ENCODE measurements around the gene OGFOD3. TPM values are rescaled to one million over a fixed set of nuclear protein-coding genes. Genes with fewer than 3 reads are reported as not detected.
A peak's percentile ranks its signal among the peaks of the same experiment; 100 is the strongest.

Gene OGFOD3
- total RNA-seq, 4 donors from 2014 or later: 13.0 to 33.5 (median 20.0) TPM

DNA sequence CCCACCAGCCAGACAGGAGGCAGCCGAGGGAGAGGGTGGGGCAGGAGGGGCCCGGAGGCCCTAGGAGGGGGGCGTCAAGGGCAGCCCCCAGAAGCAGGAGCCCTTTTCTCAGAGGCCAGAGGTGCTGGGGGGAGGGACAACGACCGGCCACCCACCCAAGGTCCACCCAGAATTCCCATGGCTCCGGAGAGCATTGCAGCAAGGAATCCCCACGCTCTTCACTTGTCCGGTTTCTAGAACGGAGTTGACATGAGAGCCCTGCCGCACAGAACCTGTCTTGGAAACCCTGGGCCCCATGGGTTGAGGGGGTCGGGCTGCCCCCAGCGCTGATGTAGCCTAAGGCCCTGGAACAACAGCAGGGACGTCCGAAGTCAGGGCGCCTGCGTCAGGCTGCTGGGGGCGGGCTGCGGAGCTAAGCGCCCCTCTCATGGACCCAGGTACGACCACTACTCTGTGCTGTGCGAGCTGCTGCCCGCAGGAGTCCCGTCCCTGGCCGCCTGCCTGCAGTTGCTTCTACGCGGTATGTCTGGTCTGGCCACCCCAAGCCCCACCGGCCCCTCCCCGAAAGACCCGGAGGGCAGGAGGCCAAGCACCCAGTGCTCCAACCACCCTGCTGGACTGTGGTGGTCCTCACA, 20.9 kb upstream of the OGFOD3 start:
- DNase-seq (ENCODE audit: low spot score in 2 of 2): peak in 1 of 2 donors; percentile 66
- no peaks in the 10 kb centered on the region for H3K9me3 ChIP-seq
- H3K27me3 ChIP-seq: no peaks in the 10 kb centered on the region
- no peak overlapping the region for H3K27ac ChIP-seq
- 100% methylated on average over 6 of the region's 29 CpGs for WGBS
- H3K4me3 ChIP-seq: no peak overlapping the region
- no peak for TF ChIP-seq POLR2A (IDR thresholded peaks at IDR 0.05)
- peaks cover 7% of the 10 kb centered on the region for H3K4me1 ChIP-seq
- H3K36me3 ChIP-seq: peaks cover 67% of the 10 kb centered on the region

DNA sequence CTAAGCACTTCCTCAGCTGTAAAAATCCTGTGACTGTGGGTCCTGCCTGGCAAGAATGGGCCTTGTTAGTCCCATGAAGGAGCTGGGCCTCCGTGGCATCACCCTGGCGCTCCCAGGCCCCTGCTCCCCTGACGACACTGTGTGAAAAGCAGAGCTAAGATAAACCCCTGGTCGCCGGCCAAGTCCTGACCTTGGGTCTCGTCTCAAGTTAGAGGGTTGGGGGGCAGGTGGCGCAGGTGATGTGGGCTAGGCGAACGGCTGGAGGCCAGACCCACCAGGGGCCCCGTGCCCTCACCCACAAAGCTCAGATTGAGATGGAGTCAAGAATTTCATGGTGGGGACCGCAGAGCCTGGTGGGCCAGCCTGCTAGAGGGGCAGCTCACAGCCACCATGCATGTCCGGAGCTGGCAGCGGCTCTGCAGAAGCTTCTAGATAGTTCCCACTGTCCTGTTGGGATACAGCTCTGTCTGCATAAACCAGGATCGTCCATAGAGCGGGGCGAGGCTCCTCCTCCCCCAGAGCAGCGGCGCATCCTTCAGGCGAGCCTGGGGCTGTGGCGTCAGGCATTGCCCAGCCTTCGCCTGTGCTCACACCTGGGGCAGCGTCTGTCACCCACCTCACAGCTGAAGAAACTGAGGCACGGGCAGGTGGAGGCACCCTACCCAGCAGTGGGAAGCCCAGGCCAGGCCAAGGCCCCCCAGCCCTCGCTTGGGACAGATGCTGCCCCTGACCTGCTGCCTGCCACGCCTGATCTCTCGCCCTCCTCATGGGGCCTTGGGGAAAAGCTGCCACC, 20.2 kb upstream of the OGFOD3 start:
- DNase-seq (ENCODE audit: low spot score in 2 of 2): peak in 1 of 2 donors; percentile 63
- Histone ChIP-seq H3K4me1 (peaks cover 5% of the 10 kb centered on the region), H3K27ac (no peak overlapping the region), H3K36me3 (peaks cover 68% of the 10 kb centered on the region), H3K9me3 (no peaks in the 10 kb centered on the region), H3K4me3 (no peak overlapping the region), H3K27me3 (no peaks in the 10 kb centered on the region)
- TF ChIP-seq, protein P1, sequence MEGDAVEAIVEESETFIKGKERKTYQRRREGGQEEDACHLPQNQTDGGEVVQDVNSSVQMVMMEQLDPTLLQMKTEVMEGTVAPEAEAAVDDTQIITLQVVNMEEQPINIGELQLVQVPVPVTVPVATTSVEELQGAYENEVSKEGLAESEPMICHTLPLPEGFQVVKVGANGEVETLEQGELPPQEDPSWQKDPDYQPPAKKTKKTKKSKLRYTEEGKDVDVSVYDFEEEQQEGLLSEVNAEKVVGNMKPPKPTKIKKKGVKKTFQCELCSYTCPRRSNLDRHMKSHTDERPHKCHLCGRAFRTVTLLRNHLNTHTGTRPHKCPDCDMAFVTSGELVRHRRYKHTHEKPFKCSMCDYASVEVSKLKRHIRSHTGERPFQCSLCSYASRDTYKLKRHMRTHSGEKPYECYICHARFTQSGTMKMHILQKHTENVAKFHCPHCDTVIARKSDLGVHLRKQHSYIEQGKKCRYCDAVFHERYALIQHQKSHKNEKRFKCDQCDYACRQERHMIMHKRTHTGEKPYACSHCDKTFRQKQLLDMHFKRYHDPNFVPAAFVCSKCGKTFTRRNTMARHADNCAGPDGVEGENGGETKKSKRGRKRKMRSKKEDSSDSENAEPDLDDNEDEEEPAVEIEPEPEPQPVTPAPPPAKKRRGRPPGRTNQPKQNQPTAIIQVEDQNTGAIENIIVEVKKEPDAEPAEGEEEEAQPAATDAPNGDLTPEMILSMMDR (IDR thresholded peaks at IDR 0.05): no peak
- TF ChIP-seq EP300 (IDR thresholded peaks at IDR 0.05) (no peak), POLR2AphosphoS5 (IDR thresholded peaks at IDR 0.05) (no peak), POLR2A (IDR thresholded peaks at IDR 0.05) (no peak)
- WGBS: 95% methylated on average over 3 of the region's 26 CpGs

DNA sequence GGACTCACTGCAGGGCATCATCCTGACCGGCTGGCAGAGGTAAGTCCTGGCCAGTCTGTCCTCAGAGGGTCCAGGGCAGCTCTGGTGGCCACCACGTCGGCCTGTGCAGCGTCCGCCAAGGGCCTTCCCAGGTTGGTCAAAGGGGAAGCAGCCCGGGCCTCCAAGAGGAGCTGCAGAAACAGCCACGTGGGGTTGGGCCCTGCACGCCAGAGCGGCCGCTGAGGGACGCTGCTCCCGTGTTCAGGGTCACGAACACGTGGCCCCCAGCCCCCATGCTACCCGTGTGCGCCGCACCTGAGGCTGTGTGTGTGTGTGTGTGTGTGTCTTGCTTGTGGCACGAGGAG, 18.9 kb upstream of the OGFOD3 start:
- Histone ChIP-seq H3K4me1 (no peaks in the 10 kb centered on the region), H3K27me3 (no peaks in the 10 kb centered on the region), H3K4me3 (no peak overlapping the region), H3K36me3 (peaks cover 56% of the 10 kb centered on the region), H3K9me3 (no peaks in the 10 kb centered on the region), H3K27ac (no peak overlapping the region)
- TF ChIP-seq POLR2AphosphoS5 (IDR thresholded peaks at IDR 0.05) (no peak), EP300 (IDR thresholded peaks at IDR 0.05) (no peak), POLR2A (IDR thresholded peaks at IDR 0.05) (no peak)
- TF ChIP-seq, protein P1 (IDR thresholded peaks at IDR 0.05): no peak
- no peak for DNase-seq (ENCODE audit: low spot score in 2 of 2)
- WGBS: no CpG with 5 or more reads among the region's 18 CpGs

DNA sequence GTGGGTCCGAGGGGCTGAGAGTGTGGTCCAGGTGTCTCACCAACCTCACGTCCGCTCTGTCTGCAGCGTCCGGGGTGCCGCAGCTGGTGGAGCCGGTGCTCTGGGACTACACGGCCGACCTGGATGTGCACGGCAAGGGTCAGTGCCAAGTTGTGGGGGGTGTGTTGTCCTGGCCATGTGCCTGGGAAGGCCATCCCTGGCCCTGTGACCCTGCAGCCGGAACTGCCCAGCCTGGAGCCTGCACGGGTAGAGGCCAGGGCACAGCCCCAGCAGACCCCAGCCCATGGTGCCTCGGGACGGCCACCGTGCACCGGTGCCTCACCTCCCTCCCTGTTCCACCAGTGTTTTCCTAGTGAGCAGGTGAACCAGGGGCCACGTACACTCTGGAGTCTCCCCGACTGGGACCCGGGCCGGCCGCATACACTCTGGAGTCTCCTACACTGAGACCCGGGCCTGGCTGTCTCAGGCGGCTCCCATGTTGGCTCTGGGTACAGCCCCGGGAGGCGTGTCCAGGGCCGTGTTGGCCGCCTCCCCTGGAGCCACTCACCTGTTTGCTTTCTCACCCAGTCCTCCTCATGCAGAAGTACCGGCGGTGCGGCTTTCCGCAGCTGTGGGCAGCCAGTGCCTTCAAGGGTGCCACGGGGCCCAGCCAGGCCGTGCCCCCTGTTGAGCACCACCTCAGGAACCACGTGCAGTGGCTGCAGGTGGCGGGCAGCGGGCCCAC, 18.4 kb upstream of the OGFOD3 start:
- H3K9me3 ChIP-seq: no peaks in the 10 kb centered on the region
- no peak for DNase-seq (ENCODE audit: low spot score in 2 of 2)
- no peak overlapping the region for H3K4me3 ChIP-seq
- 81% methylated on average over 14 of the region's 36 CpGs for WGBS
- H3K36me3 ChIP-seq: peaks cover 52% of the 10 kb centered on the region
- H3K4me1 ChIP-seq: no peaks in the 10 kb centered on the region
- H3K27ac ChIP-seq: no peak overlapping the region
- H3K27me3 ChIP-seq: no peaks in the 10 kb centered on the region
- no peak for TF ChIP-seq POLR2AphosphoS5 (IDR thresholded peaks at IDR 0.05)
- no peak for TF ChIP-seq EP300 (IDR thresholded peaks at IDR 0.05)
- TF ChIP-seq, protein P1 (IDR thresholded peaks at IDR 0.05): no peak
- no peak for TF ChIP-seq POLR2A (IDR thresholded peaks at IDR 0.05)

DNA sequence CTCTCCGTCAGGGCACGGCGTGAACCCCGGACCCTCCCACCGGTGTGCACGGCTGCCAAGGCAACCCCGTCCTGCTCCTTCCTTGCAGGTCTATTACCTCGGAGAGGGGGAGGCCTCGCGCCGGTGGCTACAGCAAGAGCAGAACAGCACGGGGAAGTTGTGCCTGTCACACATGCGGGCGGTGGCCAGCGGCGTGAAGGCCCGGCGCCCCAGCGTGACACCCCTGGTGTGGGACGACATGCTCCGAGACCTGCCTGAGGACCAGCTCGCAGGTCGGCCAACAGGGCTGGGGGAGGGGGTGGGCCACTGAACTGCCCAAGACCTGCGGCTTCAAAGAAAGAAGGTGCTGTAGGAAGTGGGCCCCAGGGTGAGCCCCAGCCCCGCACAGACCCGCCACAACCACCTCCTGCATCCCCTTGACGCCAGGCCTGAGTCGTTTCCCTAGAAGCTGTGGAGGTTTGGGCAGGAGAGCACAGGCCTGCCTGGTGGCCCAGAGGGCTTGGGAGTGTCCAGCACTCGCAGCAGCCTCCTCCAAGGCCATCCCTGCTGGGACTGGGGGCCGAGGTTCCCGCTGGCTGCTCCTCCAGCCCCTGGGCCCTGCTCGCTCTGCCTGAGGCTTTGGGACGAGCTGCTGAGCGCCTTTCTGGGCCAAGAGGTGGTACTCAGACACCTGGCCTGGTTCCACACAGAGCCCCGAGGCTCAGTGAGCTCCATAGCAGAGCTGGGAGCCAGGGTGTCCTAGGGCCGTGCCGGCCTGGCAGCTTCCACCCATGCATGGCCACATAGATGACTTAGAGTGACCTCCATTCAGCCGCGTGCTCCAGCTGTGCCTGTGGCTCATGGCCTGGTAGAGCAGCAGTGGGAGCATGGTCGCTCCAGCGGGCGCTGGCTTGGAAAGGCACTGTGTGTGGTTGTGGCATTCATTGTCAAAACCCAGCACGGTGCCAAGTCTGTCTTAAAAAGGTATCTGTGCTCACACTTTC, 17.5 kb upstream of the OGFOD3 start:
- peaks cover 52% of the 10 kb centered on the region for H3K36me3 ChIP-seq
- no peak for TF ChIP-seq POLR2AphosphoS5 (IDR thresholded peaks at IDR 0.05)
- TF ChIP-seq, protein P1 (IDR thresholded peaks at IDR 0.05): no peak
- no peak overlapping the region for H3K27ac ChIP-seq
- no peaks in the 10 kb centered on the region for H3K4me1 ChIP-seq
- H3K9me3 ChIP-seq: no peaks in the 10 kb centered on the region
- WGBS: 88% methylated on average over 21 of the region's 43 CpGs
- no peaks in the 10 kb centered on the region for H3K27me3 ChIP-seq
- H3K4me3 ChIP-seq: no peak overlapping the region
- DNase-seq (ENCODE audit: low spot score in 2 of 2): no peak

Data from suprapubic skin (tissue), 4 donors.